Fibroblast of the aortic adventitia (primary cell): ENCODE measurements around the gene TIE1. TPM values are rescaled to one million over a fixed set of nuclear protein-coding genes. Genes with fewer than 3 reads are reported as not detected.

Source experiments
- DNase-seq: peaks from one replicate; pipeline ENCODE4 v3.0.0-alpha.2; 2010; ENCODE audit warnings: low read depth
- H3K4me3 ChIP-seq: 2 replicates; pipeline ENCODE4 v1.5.1; 2011; ENCODE audit warnings: low read depth, mild to moderate bottlenecking, control low read depth, low read length, moderate library complexity
- CTCF ChIP-seq: IDR thresholded peaks from 2 replicates; pipeline ENCODE4 v1.5.1; 2011; ENCODE audit warnings: mild to moderate bottlenecking, low read length, control low read depth, inconsistent platforms; ENCODE audit not compliant: insufficient read depth
- total RNA-seq: library from RNA; depleted of rRNA; stranded (reverse); fragments of >200 nt; gene quantifications from 2 replicates; pipeline ENCODE4 v1.2.3, GENCODE V29; 2012; ENCODE audit warnings: low replicate concordance

Gene TIE1
- total RNA-seq, 1 donor = 0.81 TPM

DNA sequence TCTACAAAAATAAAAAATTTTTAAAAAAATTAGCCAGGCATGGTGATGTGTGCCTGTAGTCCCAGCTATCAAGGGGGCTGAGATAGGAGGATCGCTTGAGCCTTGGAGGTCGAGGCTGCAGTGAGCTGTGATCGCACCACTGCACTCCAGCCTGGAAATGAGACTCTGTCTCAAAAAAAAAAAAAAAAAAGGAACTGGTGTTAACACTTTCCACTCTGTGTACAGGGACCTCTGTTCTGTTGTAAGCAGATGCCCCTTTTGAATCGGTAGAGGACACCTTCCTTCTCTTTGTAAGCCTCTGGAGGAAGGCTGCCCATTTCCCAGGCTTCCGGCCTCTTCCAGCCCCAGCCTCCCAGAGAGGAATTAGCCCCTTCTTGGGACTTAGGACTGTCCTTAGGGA, 8.1 kb upstream of the TIE1 start:
- TF ChIP-seq CTCF = no peak
- H3K4me3 ChIP-seq = no peak overlapping the region
- no peak for DNase-seq

DNA sequence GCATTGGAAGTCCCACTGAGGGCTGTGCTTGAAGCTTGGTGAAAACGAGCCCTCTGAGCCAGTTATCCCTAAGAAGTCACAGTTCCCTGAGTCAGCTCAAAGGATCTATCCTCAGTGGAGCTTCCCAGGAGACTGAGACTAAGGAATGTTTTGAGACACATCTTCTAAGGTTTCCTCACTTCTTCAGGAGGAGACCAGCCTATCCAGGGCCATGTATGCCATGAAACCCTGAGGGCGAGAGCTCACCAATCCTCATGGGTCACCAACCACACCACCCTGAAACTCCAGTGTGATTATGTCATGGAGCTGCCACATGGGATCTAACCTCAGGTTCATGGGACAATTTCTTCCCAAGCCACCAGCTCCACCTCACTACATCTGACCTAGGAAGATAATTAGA, 7.6 kb upstream of the TIE1 start:
- TF ChIP-seq CTCF = no peak
- no peak overlapping the region for H3K4me3 ChIP-seq
- DNase-seq = no peak

DNA sequence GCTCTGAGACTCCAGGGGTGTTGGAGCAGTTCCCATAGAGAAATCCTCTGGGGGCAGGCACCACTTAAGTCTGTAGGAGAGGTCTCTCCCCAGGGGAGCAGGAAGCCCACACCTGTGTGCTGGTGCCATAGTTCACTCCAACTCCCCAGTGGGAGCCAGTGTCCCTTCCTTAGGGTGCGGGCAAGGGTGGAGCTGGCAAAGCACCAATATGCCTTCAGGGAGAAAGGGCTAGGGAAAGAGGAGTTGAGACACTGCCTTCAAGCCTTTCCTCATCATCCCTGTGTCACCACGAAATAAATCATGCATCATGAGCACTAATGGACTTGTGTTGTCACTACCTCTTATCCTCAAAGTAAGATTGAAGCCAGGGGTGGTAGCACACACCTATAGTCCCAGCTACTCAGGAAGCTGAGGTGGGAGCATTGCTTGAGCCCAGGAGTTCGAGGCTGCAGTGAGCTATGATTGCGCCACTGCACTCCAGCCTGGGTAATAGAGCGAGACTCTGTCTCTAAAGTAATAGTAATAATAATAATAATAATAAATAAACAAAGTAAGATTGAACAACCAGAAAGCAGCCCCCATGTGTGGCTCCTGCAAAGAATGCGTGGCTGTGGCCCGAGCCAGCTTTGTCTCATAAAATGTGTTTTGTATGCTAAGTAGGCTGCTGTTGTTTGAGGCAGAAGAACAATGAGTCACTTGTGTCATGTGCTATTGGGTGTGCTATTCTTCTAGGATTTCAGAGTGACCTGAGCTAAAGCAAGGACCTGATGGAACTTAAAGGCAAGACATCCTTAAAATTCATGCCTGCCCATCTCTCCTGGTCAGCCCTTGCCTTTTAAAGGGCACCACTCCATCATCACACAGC, 6.7 kb upstream of the TIE1 start:
- peak; percentile 53 for DNase-seq
- no peak for TF ChIP-seq CTCF
- H3K4me3 ChIP-seq = no peak overlapping the region

GRCh38 chr1:43294761-43295160, 6.0 kb upstream of the TIE1 start:
- no peak for DNase-seq
- H3K4me3 ChIP-seq = no peak overlapping the region
- TF ChIP-seq CTCF = no peak

GRCh38 chr1:43296207-43296606, 4.6 kb upstream of the TIE1 start:
- DNase-seq = no peak
- H3K4me3 ChIP-seq = no peak overlapping the region
- no peak for TF ChIP-seq CTCF

- DNase-seq = no peak
- no peak for TF ChIP-seq CTCF
- no peak overlapping the region for H3K4me3 ChIP-seq
Measured at GRCh38 chr1:43298055-43298454, 2.7 kb upstream of the TIE1 start.

GRCh38 chr1:43299101-43299500, 1.7 kb upstream of the TIE1 start:
- no peak overlapping the region for H3K4me3 ChIP-seq
- no peak for TF ChIP-seq CTCF
- no peak for DNase-seq
